ENCODE measurements around the gene FRMD5. TPM values are rescaled to one million over a fixed set of nuclear protein-coding genes. Genes with fewer than 3 reads are reported as not detected.

FRMD5 gene
- total RNA-seq, 1 experiment from 2014 or later = 0.98 TPM

DNA sequence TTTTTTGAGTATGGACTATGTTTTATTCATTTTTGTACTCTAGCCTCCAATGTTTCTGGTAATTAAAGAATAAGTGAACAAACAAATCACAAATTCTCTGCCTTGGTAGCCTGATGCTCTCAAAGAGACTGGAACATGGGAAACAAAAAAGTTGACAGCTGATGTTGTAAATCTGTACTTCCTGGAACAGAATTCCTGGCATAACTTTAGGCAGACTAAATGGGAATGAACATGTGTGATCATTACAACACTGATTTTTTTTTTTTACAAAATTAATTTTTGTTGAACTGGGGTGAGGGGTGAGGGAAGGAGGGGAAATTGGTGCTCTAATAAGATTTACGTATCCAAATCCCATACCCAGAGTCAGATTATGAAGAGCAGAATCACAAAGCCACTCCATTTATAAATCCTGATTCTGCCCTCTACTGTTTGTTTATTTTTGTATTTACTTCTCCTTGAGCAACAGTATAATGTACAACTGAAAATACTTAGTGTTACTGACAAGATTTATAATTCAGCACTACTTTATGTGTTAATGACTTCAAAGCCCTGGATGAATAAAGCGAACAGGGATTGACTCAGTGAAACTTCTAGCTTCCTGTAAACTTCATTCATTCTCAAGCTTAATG is 165.0 kb downstream of the FRMD5 start:
- ChIA-PET CTCF (interaction anchor here (2.2 kb wide), 1 partner anchor 36 kb away, joined by 6 read pairs; no protein-coding TSS in a partner anchor), POLR2A (no interaction called here)
- no peaks in the 10 kb centered on the region for H3K9me3 Mint-ChIP-seq (ENCODE audit: unreplicated experiment)
- no peaks in the 10 kb centered on the region for H3K36me3 Mint-ChIP-seq (ENCODE audit: insufficient read depth, unreplicated experiment)
- H3K4me3 Mint-ChIP-seq (ENCODE audit: unreplicated experiment) = no peak overlapping the region
- intact Hi-C loops (cut with micrococcal nuclease) = no loop called here
- no TSS peak for BruUV-seq (replicated peaks)
- DNase-seq (ENCODE audit: unreplicated experiment) = peak; percentile 16
- peaks cover 20% of the 10 kb centered on the region for H3K4me1 Mint-ChIP-seq (ENCODE audit: insufficient read depth, unreplicated experiment)
- no peaks in the 10 kb centered on the region for H3K27me3 Mint-ChIP-seq (ENCODE audit: insufficient read depth, unreplicated experiment)
- no peak overlapping the region for H3K27ac Mint-ChIP-seq (ENCODE audit: low read depth, unreplicated experiment)
- TF ChIP-seq, protein P1, sequence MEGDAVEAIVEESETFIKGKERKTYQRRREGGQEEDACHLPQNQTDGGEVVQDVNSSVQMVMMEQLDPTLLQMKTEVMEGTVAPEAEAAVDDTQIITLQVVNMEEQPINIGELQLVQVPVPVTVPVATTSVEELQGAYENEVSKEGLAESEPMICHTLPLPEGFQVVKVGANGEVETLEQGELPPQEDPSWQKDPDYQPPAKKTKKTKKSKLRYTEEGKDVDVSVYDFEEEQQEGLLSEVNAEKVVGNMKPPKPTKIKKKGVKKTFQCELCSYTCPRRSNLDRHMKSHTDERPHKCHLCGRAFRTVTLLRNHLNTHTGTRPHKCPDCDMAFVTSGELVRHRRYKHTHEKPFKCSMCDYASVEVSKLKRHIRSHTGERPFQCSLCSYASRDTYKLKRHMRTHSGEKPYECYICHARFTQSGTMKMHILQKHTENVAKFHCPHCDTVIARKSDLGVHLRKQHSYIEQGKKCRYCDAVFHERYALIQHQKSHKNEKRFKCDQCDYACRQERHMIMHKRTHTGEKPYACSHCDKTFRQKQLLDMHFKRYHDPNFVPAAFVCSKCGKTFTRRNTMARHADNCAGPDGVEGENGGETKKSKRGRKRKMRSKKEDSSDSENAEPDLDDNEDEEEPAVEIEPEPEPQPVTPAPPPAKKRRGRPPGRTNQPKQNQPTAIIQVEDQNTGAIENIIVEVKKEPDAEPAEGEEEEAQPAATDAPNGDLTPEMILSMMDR (IDR thresholded peaks at IDR 0.05; ENCODE audit: unreplicated experiment) = no peak

DNA sequence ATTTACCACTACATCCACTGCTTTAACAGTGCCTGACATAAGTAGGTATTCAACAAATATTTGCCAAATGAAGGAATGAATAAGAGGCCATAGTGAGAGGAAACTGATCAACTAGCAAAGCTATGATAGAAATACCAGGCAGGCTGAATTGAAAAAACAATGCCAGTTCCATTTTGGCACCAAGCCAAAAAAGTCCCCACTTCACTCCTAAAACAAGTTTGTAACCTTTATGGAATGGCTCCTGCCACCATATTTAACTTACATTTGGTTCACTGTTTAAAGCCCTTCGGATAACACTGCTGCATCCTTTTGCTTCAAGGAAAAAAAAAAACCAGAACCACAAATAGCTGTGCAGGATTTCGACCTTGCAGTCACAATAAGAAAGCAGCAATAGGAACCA is 166.1 kb downstream of the FRMD5 start:
- H3K36me3 Mint-ChIP-seq (ENCODE audit: insufficient read depth, unreplicated experiment) = no peaks in the 10 kb centered on the region
- peaks cover 10% of the 10 kb centered on the region for H3K4me1 Mint-ChIP-seq (ENCODE audit: insufficient read depth, unreplicated experiment)
- no peaks in the 10 kb centered on the region for H3K9me3 Mint-ChIP-seq (ENCODE audit: unreplicated experiment)
- ChIA-PET CTCF (interaction anchor here (2.2 kb wide), 1 partner anchor 37 kb away, joined by 6 read pairs; no protein-coding TSS in a partner anchor), POLR2A (interaction anchor here (0.8 kb wide), 1 partner anchor 73 kb away, joined by 3 read pairs; no protein-coding TSS in a partner anchor)
- no peaks in the 10 kb centered on the region for H3K27me3 Mint-ChIP-seq (ENCODE audit: insufficient read depth, unreplicated experiment)
- intact Hi-C loops (cut with micrococcal nuclease) = no loop called here
- BruUV-seq (replicated peaks) = no TSS peak
- H3K4me3 Mint-ChIP-seq (ENCODE audit: unreplicated experiment) = no peak overlapping the region
- DNase-seq (ENCODE audit: unreplicated experiment) = no peak
- no peak overlapping the region for H3K27ac Mint-ChIP-seq (ENCODE audit: low read depth, unreplicated experiment)
- TF ChIP-seq, protein P1 (IDR thresholded peaks at IDR 0.05; ENCODE audit: unreplicated experiment) = no peak

DNA sequence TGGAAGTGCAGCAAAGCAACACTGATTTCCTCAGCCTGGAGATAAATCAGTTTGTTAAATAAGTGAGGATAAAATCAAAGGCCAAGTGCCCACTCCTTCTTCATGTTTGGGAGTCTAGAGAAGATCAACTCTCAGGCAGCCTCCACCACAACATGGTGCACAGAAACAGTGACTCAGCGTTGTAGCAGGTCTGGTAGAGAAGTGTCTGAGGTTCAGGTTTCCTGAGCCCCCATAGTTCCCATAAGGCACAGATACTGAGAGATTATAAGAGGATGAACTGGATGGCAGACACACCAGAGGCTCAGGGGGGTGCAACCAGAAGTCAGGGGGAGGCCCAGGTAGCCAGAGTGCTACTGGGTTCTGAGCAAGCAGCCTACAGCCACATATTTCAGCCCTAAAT is 166.7 kb downstream of the FRMD5 start:
- H3K27me3 Mint-ChIP-seq (ENCODE audit: insufficient read depth, unreplicated experiment) = no peaks in the 10 kb centered on the region
- intact Hi-C loops (cut with micrococcal nuclease) = no loop called here
- H3K9me3 Mint-ChIP-seq (ENCODE audit: unreplicated experiment) = no peaks in the 10 kb centered on the region
- no peak for DNase-seq (ENCODE audit: unreplicated experiment)
- CTCF ChIA-PET = no interaction called here
- TF ChIP-seq, protein P1 (IDR thresholded peaks at IDR 0.05; ENCODE audit: unreplicated experiment) = no peak
- H3K36me3 Mint-ChIP-seq (ENCODE audit: insufficient read depth, unreplicated experiment) = no peaks in the 10 kb centered on the region
- BruUV-seq (replicated peaks) = no TSS peak
- H3K4me3 Mint-ChIP-seq (ENCODE audit: unreplicated experiment) = no peak overlapping the region
- POLR2A ChIA-PET = no interaction called here
- H3K4me1 Mint-ChIP-seq (ENCODE audit: insufficient read depth, unreplicated experiment) = peaks cover 6% of the 10 kb centered on the region
- peak overlapping the region; percentile 18 for H3K27ac Mint-ChIP-seq (ENCODE audit: low read depth, unreplicated experiment)

DNA sequence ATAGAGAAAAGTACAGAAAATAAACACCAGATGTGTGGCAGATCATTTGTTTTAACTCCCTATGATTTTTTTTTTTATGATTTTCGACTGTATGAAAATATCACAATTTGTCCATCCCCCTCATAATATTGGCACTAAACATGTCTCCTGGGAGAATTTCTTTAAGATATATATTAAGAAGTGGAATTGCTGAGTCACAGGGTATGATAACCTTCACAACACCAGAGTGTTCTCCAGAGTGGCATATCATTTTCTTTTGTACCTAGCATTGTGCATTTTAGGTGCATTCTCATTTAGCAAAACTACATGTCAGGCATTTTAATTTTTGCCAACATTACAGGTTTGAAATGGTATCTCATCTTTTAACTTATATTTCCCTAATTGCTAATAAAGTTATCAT is 170.9 kb downstream of the FRMD5 start:
- POLR2A ChIA-PET = interaction anchor here (0.7 kb wide), 1 partner anchor 67 kb away, joined by 3 read pairs; no protein-coding TSS in a partner anchor
- Mint-ChIP-seq H3K27ac (ENCODE audit: low read depth, unreplicated experiment) (no peak overlapping the region), H3K36me3 (ENCODE audit: insufficient read depth, unreplicated experiment) (no peaks in the 10 kb centered on the region), H3K27me3 (ENCODE audit: insufficient read depth, unreplicated experiment) (no peaks in the 10 kb centered on the region), H3K4me1 (ENCODE audit: insufficient read depth, unreplicated experiment) (no peaks in the 10 kb centered on the region), H3K4me3 (ENCODE audit: unreplicated experiment) (no peak overlapping the region), H3K9me3 (ENCODE audit: unreplicated experiment) (no peaks in the 10 kb centered on the region)
- no peak for DNase-seq (ENCODE audit: unreplicated experiment)
- CTCF ChIA-PET = interaction anchor here (2.2 kb wide), 1 partner anchor 42 kb away, joined by 9 read pairs; no protein-coding TSS in a partner anchor
- TF ChIP-seq, protein P1 (IDR thresholded peaks at IDR 0.05; ENCODE audit: unreplicated experiment) = no peak
- intact Hi-C loops (cut with micrococcal nuclease) = no loop called here
- BruUV-seq (replicated peaks) = no TSS peak

Measured in MCF 10A (cell line).